Kidney epithelial cell (primary cell): ENCODE data around the gene STXBP6. TPM values are rescaled to one million over a fixed set of nuclear protein-coding genes. Genes with fewer than 3 reads are reported as not detected.

ENCODE experiments used
- DNase-seq: peaks from one replicate; pipeline ENCODE4 v3.0.0-alpha.2; 2010; ENCODE audit warnings: low read depth
- H3K27me3 ChIP-seq: 2 replicates; pipeline ENCODE4 v1.6.0; 2011; ENCODE audit warnings: low read length; ENCODE audit not compliant: control insufficient read depth, insufficient read depth
- H3K36me3 ChIP-seq: 2 replicates; pipeline ENCODE4 v1.5.1; 2011; ENCODE audit warnings: low read length; ENCODE audit not compliant: control insufficient read depth, insufficient read depth
- H3K4me3 ChIP-seq: 2 replicates; pipeline ENCODE4 v1.5.1; 2011; ENCODE audit warnings: low read depth, mild to moderate bottlenecking, control low read depth, low read length
- CTCF ChIP-seq: IDR thresholded peaks from 2 replicates; pipeline ENCODE4 v1.5.1; 2011; ENCODE audit warnings: mild to moderate bottlenecking, moderate library complexity, low read length, control low read depth, inconsistent platforms; ENCODE audit not compliant: insufficient read depth, poor library complexity, severe bottlenecking
- total RNA-seq: library from RNA; depleted of rRNA; stranded (reverse); fragments of >200 nt; gene quantifications from 2 replicates; pipeline ENCODE4 v1.2.3, GENCODE V29; 2015

The STXBP6 gene
- total RNA-seq, 1 donor from 2014 or later = 0.38 TPM

GRCh38 chr14:25056688-25057078 lies 6.7 kb upstream of the STXBP6 start:
- Histone ChIP-seq H3K4me3 (no peak overlapping the region), H3K36me3 (no peaks in the 10 kb centered on the region), H3K27me3 (no peaks in the 10 kb centered on the region)
- TF ChIP-seq CTCF = no peak
- no peak for DNase-seq

- no peak for DNase-seq
- no peak for TF ChIP-seq CTCF
- Histone ChIP-seq H3K36me3 (no peaks in the 10 kb centered on the region), H3K4me3 (no peak overlapping the region), H3K27me3 (no peaks in the 10 kb centered on the region)
These were observed 6.2 kb upstream of the STXBP6 start for GRCh38 chr14:25055992-25056687.

- H3K27me3 ChIP-seq = no peaks in the 10 kb centered on the region
- no peak overlapping the region for H3K4me3 ChIP-seq
- H3K36me3 ChIP-seq = no peaks in the 10 kb centered on the region
- TF ChIP-seq CTCF = no peak
- no peak for DNase-seq
These were observed 5.1 kb upstream of the STXBP6 start for GRCh38 chr14:25055005-25055404.

GRCh38 chr14:25053585-25053984 lies 3.6 kb upstream of the STXBP6 start:
- no peak for DNase-seq
- Histone ChIP-seq H3K36me3 (no peaks in the 10 kb centered on the region), H3K27me3 (peaks cover 11% of the 10 kb centered on the region), H3K4me3 (no peak overlapping the region)
- TF ChIP-seq CTCF = no peak

- Histone ChIP-seq H3K36me3 (no peaks in the 10 kb centered on the region), H3K27me3 (peaks cover 17% of the 10 kb centered on the region), H3K4me3 (no peak overlapping the region)
- TF ChIP-seq CTCF = no peak
- no peak for DNase-seq
These were observed 3.0 kb upstream of the STXBP6 start for GRCh38 chr14:25052921-25053320.

- Histone ChIP-seq H3K36me3 (no peaks in the 10 kb centered on the region), H3K27me3 (peaks cover 17% of the 10 kb centered on the region), H3K4me3 (no peak overlapping the region)
- no peak for TF ChIP-seq CTCF
- DNase-seq = no peak
These were observed 2.4 kb upstream of the STXBP6 start for GRCh38 chr14:25052385-25052784.
